Muscle of back (tissue), 11 donors: ENCODE measurements around the gene DCBLD1. TPM values are rescaled to one million over a fixed set of nuclear protein-coding genes. Genes with fewer than 3 reads are reported as not detected.

Experiments used
- DNase-seq, 3 donors: peaks; one replicate each; pipeline versions ENCODE4 v3.0.0 to v3.0.0-alpha.2; 2013
- polyA plus RNA-seq, 10 donors: library from polyadenylated mRNA; unstranded; fragments of 120-200 nt; gene quantifications; one replicate each; pipeline ENCODE4 v1.2.1, GENCODE V29; 2013; ENCODE audit not compliant: insufficient read length in 10 of 10

Gene DCBLD1
- polyA plus RNA-seq, 10 donors = 5.5 to 9.2 (median 7.1) TPM

GRCh38 chr6:117555262-117555849 is 72.9 kb downstream of the DCBLD1 start:
- no peak for DNase-seq

GRCh38 chr6:117555882-117556498 is 73.5 kb downstream of the DCBLD1 start:
- peak; percentile 42 to 67 (median 60) for DNase-seq

GRCh38 chr6:117557951-117558350 is 75.5 kb downstream of the DCBLD1 start:
- DNase-seq = peak in 1 of 3 donors; percentile 36

- DNase-seq = no peak
These were observed 76.3 kb downstream of the DCBLD1 start for GRCh38 chr6:117558818-117559217.

- DNase-seq = no peak
These were observed 76.8 kb downstream of the DCBLD1 start for GRCh38 chr6:117559299-117559698.

GRCh38 chr6:117561128-117561527 is 78.7 kb downstream of the DCBLD1 start:
- DNase-seq = no peak

- no peak for DNase-seq
These were observed 82.2 kb downstream of the DCBLD1 start for GRCh38 chr6:117564681-117565080.

GRCh38 chr6:117568247-117568646 is 85.8 kb downstream of the DCBLD1 start:
- no peak for DNase-seq

- no peak for DNase-seq
These were observed 86.4 kb downstream of the DCBLD1 start for GRCh38 chr6:117568831-117569410.

- no peak for DNase-seq
These were observed 90.7 kb downstream of the DCBLD1 start for GRCh38 chr6:117573006-117573680.

- no peak for DNase-seq
These were observed 91.7 kb downstream of the DCBLD1 start for GRCh38 chr6:117574198-117574597.

GRCh38 chr6:117585647-117586046 is 103.2 kb downstream of the DCBLD1 start:
- DNase-seq = no peak

- DNase-seq = no peak
These were observed 108.0 kb downstream of the DCBLD1 start for GRCh38 chr6:117590447-117590846.

GRCh38 chr6:117591405-117591804 is 108.9 kb downstream of the DCBLD1 start:
- no peak for DNase-seq

- DNase-seq = no peak
These were observed 110.7 kb downstream of the DCBLD1 start for GRCh38 chr6:117592983-117593759.

- no peak for DNase-seq
These were observed 112.8 kb downstream of the DCBLD1 start for GRCh38 chr6:117595099-117595923.

- DNase-seq = no peak
These were observed 115.3 kb downstream of the DCBLD1 start for GRCh38 chr6:117597755-117598154.
